ENCODE results near the gene TP53BP1. TPM values are rescaled to one million over a fixed set of nuclear protein-coding genes. Genes with fewer than 3 reads are reported as not detected.
"Not testable (repeated sequence)": the region's sequence is repeated elsewhere in the genome, so short reads cannot be mapped to it uniquely, and the experiment has no call there.

The TP53BP1 gene
- total RNA-seq, result 10 to 100 TPM in 3 of 4 donors, 1 to 10 TPM in 1; 9.0 to 17.0 (median 13.3) TPM

DNA sequence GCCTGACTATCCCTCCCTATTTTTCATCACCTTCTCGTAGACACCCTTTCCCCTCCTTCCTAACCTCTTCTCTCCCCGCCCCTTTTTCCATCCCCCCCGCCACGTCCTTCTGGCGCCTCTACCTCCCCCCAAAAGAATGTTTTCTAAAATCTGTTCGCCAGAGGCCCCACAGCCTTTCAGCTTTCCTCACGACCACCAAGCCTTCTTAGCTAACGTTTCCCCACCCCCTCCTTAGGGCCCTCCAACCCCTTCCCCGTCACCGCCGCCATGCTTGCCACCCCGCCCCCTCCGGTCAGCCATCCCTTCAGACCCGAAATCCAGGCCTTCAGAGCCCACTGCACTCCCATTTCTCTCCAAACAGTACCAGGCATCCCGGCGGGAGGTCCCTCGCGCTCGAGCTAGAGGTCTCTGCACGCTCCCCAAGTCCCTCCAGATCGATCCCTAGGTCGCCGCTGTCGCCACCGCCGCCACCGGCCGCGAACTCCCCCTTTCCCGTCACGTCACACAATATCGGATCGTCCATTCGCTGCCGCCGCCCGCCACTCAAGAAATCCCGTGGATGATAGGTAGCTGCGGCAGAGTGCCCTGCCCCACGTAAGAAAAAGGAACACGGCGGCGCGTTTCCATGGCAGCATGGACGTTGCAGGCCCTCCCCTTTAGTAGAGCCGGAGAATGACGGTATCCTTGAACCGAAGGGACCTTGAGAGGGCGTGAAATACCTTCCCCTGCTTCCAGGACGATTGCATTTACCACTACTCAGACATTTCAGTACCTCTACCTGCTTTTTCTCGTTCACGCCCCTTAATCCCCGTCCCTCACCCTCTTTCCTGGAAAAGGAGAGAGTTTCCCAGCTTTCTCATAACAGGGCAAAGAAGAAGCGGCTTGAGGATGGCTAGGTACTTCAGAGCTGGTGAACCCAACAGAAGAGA is at the start of gene TP53BP1:
TP53BP1 (minus strand) TSS at position 484 of the 929 bp plus-strand sequence; CDS start at position 371, 113 bp downstream.
- H3K36me3 ChIP-seq, result peaks cover 0 to 8% of the 10 kb centered on the region in 2 donors
- H3K27ac ChIP-seq, result peak within 1 kb of the TSS; percentile 79 to 86 (median 84)
- peaks cover 10 to 11% of the 10 kb centered on the region in 2 donors for H3K4me1 ChIP-seq
- ATAC-seq, result peak; percentile 98 to 99
- no peaks in the 10 kb centered on the region for H3K27me3 ChIP-seq
- H3K9me3 ChIP-seq, result no peaks in the 10 kb centered on the region
- TF ChIP-seq CTCF (IDR thresholded peaks at IDR 0.05 in 4 of 5, conservative IDR thresholded peaks at IDR 0.05 in 1 of 5), result no peak
- no peak for TF ChIP-seq POLR2A (IDR thresholded peaks at IDR 0.05)
- in situ Hi-C loops (cut with MboI; ENCODE audit: low sequenced_read_pairs in 4 of 4), result loop anchor here in 1 of 4 donors (10.0 kb wide), 1 partner anchor 158 kb away; the partner anchor contains the start of gene LCMT2
- intact Hi-C loops (cut with DNase I; ENCODE audit: low total_unique reads), result loop anchor here (1.0 kb wide), 1 partner anchor 17 kb away; no protein-coding TSS in a partner anchor
- peak within 1 kb of the TSS; percentile 85 to 99 (median 92) for H3K4me3 ChIP-seq
- peak; percentile 96 for DNase-seq

DNA sequence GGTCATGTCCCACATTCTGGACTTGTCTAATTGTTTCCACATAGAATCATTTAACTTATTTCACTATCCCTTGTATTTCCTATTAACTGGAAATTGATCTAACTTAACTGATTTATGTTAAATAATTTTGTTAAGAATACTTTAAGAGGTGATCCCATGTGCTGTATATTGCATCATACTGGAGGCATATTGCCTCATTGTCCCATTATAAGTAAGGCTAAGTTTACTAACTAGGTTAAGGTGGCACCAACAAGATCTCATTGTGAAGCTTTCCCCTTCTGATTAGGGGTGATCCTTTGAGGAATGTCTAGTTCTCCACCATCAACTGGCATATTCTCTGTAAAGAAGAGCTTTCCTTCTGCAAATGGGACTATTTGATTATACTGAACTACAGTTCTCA is 48.8 kb upstream of the TP53BP1 start:
- in situ Hi-C loops (cut with MboI; ENCODE audit: low sequenced_read_pairs in 4 of 4), result no loop called here
- no peaks in the 10 kb centered on the region for H3K36me3 ChIP-seq
- no peak overlapping the region for H3K27ac ChIP-seq
- DNase-seq (no peak), ATAC-seq (peak in 1 of 2 donors; percentile 75)
- no peak overlapping the region for H3K4me3 ChIP-seq
- no peak for TF ChIP-seq POLR2A (IDR thresholded peaks at IDR 0.05)
- no peak for TF ChIP-seq CTCF (IDR thresholded peaks at IDR 0.05 in 4 of 5, conservative IDR thresholded peaks at IDR 0.05 in 1 of 5)
- H3K27me3 ChIP-seq, result no peaks in the 10 kb centered on the region
- intact Hi-C loops (cut with DNase I; ENCODE audit: low total_unique reads), result loop anchor here (5.0 kb wide), 1 partner anchor 99 kb away; no protein-coding TSS in a partner anchor
- no peaks in the 10 kb centered on the region for H3K4me1 ChIP-seq
- H3K9me3 ChIP-seq, result no peaks in the 10 kb centered on the region

GRCh38 chr15:43538091-43538490 is 45.1 kb upstream of the TP53BP1 start:
- Histone ChIP-seq H3K4me3 (no peak overlapping the region), H3K27ac (no peak overlapping the region), H3K4me1 (no peaks in the 10 kb centered on the region), H3K27me3 (no peaks in the 10 kb centered on the region), H3K36me3 (no peaks in the 10 kb centered on the region), H3K9me3 (no peaks in the 10 kb centered on the region)
- DNase-seq (no peak), ATAC-seq (no peak)
- TF ChIP-seq POLR2A (IDR thresholded peaks at IDR 0.05) (no peak), CTCF (IDR thresholded peaks at IDR 0.05 in 4 of 5, conservative IDR thresholded peaks at IDR 0.05 in 1 of 5) (no peak)
- intact Hi-C loops (cut with DNase I; ENCODE audit: low total_unique reads), result no loop called here
- in situ Hi-C loops (cut with MboI; ENCODE audit: low sequenced_read_pairs in 4 of 4), result no loop called here

DNA sequence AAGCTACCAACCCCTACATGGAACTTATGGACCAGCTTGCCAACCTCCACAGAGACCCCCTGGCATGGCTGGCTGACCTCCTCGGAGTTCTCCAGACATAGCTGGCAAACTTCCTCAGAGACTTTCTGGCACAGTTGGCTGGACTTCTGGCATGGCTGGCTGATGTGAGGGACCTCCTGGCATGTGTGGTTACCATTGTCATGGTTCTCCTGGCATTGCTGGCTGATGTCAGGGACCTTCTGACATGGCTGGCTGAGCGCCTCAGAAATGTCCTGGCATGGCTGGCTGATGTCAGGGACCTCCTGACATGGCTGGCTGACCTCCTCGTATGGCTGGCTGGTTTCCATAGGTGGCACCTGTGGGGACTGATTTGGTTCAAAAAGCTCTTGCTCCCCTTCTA is 41.9 kb upstream of the TP53BP1 start:
- no peaks in the 10 kb centered on the region for H3K9me3 ChIP-seq
- peaks cover 8 to 9% of the 10 kb centered on the region in 2 donors for H3K4me1 ChIP-seq
- H3K27ac ChIP-seq, result no peak overlapping the region
- ATAC-seq, result no peak
- in situ Hi-C loops (cut with MboI; ENCODE audit: low sequenced_read_pairs in 4 of 4), result no loop called here
- H3K27me3 ChIP-seq, result no peaks in the 10 kb centered on the region
- TF ChIP-seq CTCF (IDR thresholded peaks at IDR 0.05 in 4 of 5, conservative IDR thresholded peaks at IDR 0.05 in 1 of 5), result no peak
- TF ChIP-seq POLR2A (IDR thresholded peaks at IDR 0.05), result no peak
- H3K4me3 ChIP-seq, result no peak overlapping the region
- intact Hi-C loops (cut with DNase I; ENCODE audit: low total_unique reads), result no loop called here
- no peak for DNase-seq
- no peaks in the 10 kb centered on the region for H3K36me3 ChIP-seq

- intact Hi-C loops (cut with DNase I; ENCODE audit: low total_unique reads); H3K4me3 ChIP-seq; DNase-seq; H3K27ac ChIP-seq; H3K36me3 ChIP-seq; in situ Hi-C loops (cut with MboI; ENCODE audit: low sequenced_read_pairs in 4 of 4); H3K9me3 ChIP-seq; H3K27me3 ChIP-seq; H3K4me1 ChIP-seq; ATAC-seq: not testable (repeated sequence)
Observed at GRCh38 chr15:43532826-43533225, 39.9 kb upstream of the TP53BP1 start.
